HG02623 (cell line): ENCODE results near the gene ANKRD33B.
"Not testable (repeated sequence)": the region's sequence is repeated elsewhere in the genome, so short reads cannot be mapped to it uniquely, and the experiment has no call there.

Source experiments
- ATAC-seq: cut with Tn5 transposase; IDR thresholded peaks from one replicate; pipeline ENCODE4 v1.9.1; 2021; ENCODE audit warnings: moderate library complexity; ENCODE audit not compliant: unreplicated experiment

ANKRD33B gene

DNA sequence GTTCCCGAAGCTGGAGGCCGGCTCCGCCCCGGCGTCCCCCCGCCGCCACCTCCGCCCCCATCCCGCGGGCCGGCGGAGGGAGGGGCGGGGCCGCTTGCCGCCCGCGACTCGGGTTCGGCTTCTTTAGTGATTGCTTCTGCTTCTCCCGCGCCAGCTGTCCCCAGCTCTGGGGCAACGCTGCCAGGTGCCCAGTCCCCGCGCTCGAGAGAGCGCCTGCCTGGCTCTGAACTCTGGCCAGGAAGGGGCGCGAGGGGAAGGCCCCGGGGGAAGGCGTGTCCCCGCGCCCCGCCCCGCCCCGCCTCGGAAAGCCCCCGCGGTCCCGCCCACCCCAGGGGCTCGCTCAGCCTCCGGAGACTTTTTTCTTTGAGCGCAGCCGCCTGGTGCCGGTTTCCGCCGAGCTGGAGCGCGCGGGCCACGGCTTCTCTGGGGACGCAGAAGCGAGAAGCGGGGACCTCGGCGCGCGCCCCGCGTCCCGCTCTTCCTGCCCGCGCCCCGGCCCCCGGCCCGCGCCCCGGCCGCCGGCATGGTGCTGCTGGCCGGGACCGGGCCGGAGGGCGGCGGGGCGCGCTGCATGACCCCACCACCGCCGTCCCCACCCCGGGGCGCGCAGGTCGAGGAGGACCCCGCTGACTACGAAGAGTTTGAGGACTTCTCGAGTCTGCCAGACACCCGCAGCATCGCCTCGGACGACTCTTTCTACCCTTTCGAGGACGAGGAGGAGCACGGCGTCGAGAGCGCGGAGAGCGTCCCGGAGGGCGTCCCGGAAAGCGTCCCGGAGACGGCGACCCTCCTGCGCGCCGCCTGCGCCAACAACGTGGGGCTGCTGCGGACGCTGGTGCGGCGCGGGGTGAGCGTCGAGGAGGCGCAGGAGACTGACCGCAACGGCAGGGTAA lies at the start of gene ANKRD33B:
Gene ANKRD33B (plus strand): TSS at position 126 of the 893 bp plus-strand sequence. CDS start 398 bp downstream, at position 524.
- peak; percentile 50 for ATAC-seq

DNA sequence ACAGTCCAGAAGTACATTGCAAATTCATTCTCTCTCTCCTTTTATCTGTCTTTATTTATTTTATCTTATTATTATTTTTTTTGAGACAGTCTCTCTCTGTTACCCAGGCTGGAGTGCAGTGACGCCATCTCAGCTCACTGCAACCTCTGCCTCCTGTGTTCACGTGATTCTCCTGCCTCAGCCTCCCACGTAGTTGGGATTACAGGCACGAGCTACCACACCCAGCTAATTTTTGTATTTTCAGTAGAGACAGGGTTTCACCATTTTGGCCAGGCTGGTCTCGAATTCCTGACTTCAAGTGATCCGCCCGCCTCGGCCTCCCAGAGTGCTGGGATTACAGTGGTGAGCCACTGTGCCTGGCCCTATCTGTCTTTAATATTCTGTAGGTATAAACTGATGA lies 49.3 kb upstream of the ANKRD33B start:
- not testable (repeated sequence) for ATAC-seq

DNA sequence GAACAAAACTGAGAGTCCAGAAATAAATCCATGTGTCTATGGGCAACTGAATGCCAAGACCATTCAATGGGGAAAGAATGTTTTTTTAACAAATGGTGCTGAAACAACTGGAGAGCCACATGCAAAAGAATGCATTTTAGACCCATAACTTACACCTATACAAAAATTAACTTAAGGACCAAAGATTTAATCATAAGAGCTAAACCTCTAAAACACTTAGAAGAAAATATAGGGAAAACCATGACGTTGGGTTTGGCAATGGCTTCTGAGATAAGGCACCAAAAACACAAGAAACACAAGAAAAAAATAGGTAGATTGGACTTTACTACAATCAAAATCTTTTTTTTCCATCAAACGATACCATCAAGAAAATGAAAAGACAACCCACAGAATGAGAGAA lies 48.4 kb upstream of the ANKRD33B start:
- no peak for ATAC-seq

DNA sequence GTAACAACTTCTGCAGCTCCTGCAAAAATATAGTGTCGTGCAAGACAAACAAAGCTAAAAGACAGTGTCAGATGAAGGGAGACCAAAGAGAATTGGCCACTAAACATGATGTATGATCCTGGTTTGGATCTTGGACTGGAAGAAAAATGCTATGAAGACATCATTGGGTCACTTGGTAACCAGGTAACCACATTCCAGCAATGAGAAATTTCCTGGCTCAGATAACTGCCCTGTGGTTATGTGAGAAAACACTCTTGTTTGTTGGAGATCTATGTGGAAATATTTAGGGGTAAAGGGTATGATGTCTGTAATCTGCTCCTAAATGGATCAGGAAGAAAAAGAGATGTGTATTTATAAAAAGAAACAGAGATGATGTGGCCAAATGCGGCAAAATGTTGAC lies 45.5 kb upstream of the ANKRD33B start:
- no peak for ATAC-seq

DNA sequence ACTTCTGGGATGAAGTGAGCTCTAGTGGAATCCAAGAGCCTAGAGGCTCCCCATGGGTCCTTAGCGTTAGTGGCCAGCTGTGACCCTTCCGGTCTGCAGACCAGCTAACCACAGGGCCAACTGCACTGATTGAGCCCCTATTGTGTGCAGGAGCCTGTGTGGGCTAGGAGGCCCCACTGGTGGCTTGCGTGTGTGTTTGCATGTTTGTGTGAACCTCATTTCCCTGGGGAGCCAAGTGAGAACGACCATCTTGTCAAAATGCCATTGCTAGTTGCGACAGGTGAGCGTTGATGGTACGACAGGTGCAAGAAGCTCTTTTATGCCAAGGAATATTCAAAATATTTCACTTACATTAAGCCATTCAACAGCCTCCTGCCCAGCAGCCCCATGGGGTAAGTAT lies 44.1 kb upstream of the ANKRD33B start:
- no peak for ATAC-seq

DNA sequence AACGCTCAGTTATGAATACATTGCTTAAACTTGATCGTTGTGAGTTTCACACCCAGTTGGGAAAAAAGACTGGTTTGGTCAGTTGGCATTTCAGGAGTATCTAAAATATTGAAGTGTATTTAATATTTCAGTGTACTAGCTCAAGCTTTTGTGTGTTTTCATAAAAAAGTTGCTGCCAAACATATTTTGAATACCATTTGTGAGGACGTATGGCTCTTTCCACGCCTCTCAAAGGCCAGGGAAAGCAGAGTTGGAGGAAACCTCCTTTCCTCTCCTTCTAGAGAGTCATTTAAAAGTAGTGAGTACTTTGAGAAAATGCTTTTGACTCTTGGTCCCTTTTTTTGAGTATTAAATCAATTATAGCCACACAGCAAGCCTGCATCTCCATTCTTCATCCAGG lies 43.2 kb upstream of the ANKRD33B start:
- no peak for ATAC-seq

DNA sequence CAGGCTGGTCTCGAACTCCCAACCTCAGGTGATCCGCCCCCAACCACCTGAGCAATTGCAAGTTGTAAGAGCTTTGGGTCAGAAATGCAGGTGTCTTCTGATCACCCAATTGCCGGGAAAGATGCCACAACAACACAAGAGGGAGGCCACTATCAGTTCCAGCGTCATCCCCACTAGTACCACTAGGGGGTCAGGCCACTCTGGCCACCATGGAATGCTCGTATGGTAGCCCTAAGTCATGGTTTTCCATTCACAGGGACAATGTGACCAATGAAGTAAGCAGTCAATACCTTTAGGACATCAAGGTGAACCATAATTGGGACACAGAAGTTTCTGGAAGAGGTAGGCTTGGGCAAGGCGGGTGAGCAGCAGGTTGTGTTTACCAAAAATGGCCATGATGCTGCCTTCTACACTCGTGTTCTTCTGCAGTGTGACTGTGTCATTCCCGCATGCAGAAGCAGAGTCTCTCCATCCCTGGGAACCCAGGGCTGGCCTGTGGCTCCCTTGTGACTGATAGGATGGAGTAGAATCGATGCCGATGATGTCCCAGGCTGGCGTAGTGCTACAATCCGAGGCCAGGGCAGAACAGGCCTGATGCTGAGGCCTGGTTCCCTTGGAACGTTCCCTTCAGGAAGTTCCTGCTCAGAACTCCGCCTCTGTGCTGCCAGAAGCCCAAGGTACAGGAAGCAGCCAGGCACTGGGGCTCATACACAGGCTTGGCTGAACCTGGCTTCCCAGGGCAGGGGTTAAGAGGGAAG lies 42.2 kb upstream of the ANKRD33B start:
- no peak for ATAC-seq

DNA sequence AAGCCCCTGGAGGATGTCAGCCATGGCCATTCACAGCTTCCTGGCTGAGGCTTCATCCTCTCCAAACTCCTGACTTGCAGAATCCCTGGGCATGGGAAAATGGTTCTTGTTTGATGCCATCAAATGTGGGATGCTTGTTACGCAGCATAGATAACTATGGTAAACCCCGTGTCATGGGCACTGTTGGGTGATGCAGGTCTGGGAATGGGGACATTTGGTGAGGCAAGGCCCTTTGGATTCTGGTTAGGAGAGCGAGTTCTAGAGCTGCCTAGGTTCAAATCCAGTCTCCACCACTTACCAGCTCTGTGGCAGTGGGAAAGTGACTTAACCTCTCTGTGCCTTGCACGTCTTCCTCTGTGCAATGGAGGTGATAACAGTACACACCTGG lies 41.7 kb upstream of the ANKRD33B start:
- no peak for ATAC-seq

DNA sequence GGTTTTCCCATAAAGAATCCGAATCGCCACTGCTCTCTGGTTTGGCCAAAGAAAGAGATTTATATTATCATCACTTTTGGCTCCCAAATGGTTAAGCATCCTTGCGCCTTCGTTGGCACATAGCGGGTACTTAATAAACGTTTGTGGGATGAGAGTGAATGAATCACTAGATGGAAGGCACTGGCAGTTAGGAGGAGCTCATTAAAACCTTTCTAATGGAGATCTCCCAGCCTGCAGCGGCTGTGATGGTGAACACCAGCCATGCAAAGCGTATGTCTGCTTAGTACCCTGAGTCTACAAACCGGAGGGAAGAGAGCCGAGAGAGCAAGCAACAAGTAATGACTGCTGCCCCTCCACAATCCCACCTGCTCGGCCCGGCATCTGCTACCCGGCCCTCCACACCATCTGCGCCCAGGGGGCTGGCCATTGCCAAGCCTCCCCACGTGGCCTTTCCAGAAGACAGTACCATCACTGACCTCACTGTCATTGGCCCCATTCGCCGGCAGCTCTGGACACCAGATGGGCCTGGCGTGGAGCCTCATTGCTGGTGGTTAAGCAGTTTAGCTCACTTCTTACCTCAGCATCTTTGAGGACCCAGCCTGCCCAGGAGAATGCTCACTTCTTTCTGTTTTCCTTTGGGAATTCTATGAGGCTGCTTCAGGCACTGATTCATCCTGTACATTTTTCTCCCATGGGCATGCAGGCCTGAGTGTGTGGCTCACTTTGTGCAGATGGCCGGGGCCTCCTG lies 39.3 kb upstream of the ANKRD33B start:
- ATAC-seq, result no peak

DNA sequence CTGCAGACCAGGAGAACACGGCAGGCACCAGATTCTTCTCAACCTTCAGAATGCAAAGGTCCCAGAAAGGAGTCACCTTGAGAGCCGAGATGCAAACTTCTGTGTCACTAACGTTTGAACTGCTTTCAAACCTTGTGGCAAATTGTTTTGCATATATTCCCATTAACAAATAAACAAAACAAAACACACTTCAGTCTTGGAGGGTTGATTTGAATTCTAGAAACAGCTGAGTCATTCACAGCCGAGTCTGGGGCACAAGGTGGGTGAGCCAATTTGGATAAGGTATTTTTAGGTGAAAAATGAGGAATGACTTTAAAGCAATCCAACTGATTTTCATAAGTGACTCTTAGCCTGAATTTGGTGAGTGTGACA lies 38.8 kb upstream of the ANKRD33B start:
- ATAC-seq, result peak; percentile 58

DNA sequence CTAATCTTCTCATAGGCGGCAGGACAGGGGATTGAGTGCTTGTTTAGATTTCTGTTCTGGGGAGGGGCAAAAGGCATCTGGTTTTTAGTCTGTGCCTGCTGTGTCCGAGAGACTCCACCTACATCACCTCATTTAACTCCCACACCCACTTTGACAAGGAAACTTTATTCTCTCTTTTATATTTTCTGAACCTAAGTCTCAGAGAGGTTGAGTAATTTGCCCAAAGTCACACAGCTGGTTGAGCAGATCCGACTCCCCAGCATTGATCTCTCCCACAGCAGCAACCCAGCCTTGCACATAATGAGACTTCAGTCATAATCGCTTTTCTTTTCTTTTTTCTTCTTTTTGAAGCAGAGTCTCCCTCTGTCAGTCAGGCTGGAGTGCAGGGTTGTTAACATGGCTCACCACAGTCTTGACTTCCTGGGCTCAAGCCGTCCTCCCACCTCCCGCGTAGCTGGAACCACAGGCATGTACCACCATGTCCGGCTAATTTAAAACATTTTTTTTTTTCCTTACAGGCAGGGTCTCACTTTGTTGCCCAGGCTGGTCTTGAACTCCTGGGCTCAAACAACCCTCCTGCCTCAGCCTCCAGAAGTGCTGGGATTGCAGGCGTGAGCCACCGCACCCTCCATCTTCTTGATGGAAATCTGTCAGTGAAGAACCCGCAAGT lies 36.5 kb upstream of the ANKRD33B start:
- ATAC-seq, result no peak

DNA sequence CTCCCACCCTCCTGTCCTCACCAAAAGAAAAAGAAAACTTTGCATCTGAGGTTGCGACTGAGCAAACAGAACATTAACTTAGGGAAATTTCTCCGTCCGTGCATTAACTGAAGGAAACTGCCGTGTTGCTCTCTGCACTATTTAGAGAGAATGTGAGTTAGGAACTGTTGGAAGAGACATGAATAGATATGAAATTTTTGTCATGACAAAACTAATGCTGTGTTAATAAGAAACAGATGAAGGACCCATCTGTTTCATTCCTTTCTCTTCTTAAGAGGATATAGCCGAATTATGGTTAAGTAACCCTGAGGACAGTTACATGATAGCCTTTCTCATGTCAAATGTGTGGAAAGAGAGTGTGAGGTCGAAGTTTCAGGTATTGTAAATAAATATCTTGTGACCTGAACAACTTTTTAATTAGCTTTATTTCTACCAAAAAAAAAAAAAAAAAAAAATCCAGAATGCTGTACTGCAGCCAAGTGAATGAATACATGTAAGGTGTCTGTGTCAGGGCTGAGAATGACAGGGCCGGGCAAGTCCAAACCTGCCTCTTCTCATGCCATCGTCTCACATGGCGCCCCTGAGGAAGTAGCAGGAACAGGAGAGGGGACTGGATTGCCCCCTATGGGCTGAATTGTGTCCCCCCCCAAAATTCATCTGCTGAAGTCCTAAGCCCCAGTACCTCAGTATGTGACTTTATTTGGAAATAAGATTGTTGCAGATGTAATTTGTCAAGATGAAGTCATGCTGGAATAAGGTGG lies 35.6 kb upstream of the ANKRD33B start:
- ATAC-seq, result no peak

DNA sequence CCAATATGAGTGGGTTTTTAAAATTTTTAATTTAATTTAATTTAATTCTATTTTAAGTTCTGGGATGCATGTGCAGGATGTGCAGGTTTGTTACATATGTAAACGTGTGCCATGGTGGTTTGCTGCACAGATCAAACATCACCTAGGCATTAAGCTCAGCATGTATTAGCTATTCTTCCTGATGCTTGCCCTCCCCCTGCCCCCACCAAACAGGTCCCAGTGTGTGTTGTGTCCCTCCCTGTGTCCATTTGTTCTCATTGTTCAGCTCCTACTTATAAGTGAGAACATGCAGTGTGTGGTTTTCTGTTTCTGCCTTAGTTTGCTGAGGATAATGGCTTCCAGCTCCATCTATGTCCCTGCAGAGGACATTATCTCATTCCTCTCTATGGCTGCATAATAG lies 35.0 kb upstream of the ANKRD33B start:
- ATAC-seq, result no peak

DNA sequence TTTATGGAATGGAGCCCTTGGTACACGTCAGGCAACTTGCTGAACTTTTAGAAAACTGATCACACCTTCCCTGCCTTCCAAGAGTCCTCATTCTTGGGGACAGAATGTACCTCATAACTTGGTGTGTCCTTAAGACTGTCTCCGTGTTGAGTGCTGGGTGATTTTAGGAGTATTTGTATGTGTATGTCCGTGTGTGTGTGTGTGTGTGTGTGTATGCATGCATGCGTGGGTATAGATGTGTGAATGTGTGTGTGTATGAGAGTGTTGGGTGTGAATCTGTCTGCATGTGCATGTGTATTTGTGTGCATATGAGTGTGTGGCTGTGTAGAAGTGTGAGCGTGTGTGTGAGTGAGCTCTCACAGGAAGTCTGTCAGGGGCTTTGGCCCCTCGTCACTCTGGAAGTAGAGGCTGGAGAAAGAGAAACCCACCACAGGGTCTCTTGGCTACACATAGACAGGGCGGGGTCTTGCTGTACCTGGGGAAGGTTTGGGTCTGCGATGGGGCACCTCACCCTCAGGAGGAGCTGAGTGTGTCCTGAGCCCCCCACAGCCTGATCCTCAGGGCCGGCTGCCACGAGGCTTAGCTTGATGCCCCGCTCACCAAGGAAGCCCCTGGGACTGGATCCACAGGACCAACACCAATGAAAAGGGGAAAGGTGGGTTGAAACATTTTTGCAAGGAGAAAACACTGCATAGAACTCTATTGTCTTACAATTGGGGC lies 33.1 kb upstream of the ANKRD33B start:
- no peak for ATAC-seq

DNA sequence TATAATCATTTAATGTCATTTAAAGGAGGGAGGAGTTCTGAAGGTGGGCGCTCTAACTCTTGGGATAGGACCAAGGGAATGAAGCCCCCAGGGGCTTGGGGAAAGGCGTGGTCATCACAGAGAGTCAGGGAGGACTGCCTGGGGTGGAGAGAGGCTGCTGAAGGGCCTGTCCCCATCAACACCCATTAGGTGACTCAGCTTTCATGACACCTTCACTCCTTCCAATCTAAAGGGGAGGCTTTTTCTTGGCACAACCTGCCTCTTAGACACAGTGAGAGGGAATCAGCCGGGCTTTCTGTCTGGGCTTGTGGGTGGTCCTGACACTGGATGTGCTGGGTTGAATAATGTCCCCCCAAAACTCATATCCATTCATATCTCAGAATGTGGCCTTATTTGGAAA lies 31.4 kb upstream of the ANKRD33B start:
- ATAC-seq, result no peak

DNA sequence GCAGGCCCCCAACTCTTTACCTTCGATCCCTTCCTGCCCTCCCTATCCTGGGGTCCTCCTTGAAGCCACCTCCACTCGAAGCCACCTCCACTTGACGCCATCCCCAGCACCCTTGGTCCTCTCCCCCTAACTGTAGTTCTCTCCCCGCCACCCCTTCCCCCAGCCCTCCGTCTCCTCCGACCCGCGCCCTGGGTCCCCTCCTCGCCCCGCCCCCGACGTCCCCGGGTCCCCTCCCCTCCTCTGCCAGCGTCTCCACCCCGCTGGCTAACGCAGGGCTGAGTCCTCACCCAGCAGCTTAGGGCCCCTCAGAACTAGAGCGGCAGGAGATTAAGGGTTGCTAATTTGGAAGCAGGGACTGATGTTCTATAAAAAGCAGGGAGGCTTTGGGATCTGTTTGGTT lies 30.6 kb upstream of the ANKRD33B start:
- ATAC-seq, result no peak

DNA sequence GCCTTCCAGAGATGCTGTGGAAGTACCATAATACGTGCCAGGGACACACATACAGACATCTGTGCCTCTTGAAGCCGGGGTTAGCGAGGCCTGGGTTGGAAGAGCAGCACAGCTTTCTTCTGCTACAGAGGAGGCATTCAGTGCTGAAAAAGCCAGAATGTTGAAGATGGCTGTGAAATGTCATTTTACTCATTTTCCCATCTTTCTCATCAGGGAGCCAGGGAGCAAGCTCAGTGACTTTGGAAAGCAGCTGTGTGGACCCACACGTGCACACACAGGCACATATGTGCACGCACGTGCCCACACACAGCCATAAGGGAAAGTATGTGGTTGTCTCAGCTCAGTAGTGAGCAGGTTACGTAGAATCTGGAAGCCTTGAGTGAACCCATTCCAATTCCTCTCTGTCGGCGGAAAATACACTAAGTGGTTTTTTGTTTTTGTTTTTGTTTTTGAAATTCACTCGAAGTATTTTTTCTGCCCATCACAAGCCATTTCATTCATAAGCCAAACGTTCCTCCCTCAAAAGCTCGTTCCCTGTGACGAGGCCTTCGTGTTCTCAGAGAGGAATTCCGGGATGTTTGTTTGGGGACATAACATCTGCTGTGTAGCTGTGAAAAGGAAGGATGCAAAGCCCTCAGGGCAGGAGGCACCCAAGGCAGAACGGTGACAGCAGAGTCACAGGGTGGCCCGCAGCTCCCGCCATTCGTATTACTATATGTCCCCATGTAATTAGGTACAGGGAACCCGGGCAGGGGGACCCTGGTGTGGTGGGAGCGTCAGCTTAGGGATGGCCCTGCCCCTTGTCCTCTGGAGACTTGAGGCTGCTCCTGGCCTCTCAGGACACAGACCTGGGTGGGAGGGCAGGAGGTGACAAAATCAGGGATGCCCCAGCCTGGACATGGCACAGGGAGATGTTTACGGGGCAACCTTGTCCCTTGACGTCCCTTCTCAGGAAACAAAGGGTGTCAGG lies 29.0 kb upstream of the ANKRD33B start:
- ATAC-seq, result no peak

DNA sequence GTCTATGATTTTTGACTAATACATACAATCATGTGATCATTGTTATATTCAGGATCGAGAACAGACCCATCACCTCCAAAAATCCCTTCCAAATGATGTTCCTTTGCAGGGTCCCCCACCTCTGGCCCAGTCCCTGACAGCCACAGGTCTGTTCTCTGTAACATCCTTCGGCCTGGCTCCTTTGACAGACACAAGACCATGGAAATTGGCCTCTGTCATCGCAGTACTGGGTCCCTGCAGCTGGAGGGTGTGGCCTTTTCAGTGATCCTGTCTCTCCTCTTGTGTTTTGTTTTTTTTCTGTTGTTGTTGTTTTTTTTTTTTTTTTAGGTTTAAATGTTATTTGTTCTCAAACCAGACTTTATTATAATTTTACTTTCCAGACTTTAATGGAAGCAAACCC lies 27.4 kb upstream of the ANKRD33B start:
- ATAC-seq, result no peak
